CD4-positive, alpha-beta T cell treated with Interleukin-15 for 4 hours (primary cell): ENCODE data around the gene PHLDA2.

Source experiments
- DNase-seq: peaks from one replicate; pipeline ENCODE4 v3.0.0-alpha.2; 2020; ENCODE audit warnings: low spot score

PHLDA2 gene

DNA sequence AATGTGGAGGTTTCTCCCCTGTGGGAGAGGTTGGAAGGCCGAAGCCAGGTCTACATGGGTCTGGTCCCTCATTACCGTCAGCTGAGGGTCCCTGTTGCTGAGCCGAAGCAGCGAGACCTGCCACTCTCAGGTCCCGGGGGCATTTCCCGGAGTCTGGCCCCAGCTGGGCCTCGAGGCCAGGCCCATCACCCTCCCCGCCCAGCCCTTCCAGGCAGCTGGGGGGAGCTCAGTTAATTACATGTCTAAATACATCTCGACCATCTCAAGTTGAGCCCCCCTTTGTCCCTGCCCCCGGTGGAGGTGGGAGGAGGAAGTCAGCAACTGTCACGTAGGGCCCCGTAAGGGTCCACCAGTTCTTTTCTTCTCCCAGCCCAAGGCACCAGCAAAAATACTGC, 47.2 kb downstream of the PHLDA2 start:
- DNase-seq = no peak

DNA sequence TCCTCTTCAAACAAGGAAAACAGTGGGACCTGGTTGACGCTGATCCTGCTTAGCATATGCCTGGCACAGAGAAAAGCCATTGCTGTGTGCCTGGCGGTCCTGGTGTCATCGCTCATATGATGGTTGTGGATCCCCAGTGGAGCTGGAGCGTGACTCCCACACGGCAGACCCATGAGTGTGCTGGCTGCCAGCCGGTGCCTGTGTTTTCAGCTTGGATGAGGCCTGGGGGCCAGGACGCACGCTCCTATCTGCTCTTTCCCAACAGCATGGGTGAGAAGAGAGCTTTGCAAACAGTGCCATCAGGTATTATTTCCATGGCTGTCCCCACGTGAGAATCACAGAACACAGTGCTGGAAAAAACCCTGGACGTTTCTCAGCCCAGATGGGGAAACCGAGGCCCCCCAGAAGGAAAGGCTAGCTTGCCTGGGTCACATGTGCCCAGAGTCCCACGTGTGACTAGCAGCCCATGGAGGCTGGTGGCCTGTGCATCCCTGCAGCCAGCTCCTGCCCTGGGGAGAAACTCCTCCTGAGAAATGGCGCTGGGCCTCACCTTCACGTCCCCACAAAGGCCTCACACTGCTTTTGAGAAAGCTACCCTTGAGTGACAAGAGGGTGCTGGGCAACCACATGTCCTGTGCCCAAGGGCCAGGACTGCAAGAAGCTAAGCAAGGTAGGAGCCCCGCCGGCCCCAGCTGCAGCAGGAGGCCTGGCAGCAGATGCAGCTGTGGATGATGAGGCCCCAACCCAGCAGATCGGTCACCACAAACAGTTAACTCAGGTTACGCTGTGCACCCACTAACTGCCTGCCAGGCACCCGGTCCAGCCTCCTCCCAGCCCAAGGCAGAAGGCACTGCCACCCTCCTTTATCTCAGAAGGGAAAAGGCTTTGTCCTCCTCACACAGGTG, 47.9 kb downstream of the PHLDA2 start:
- DNase-seq = no peak

DNA sequence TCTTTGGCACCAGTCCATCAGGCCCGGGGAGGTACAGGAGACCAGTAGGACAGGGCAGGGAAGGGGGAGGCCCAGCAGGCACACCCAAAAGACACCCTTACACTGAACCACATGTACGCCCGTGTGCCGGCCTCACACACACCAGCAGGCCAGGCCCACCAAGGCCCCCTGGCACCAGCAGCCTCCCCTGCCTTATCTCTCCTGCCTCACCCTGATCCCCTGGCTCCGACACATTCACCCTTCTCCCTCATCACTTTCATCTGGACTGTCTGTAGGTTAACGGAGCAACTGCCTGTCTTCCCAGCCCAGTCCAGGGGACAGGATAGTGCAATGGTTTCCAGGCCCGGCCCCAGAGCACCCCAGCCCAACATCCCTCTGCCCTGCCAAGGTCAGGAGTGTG, 48.6 kb downstream of the PHLDA2 start:
- DNase-seq = no peak

DNA sequence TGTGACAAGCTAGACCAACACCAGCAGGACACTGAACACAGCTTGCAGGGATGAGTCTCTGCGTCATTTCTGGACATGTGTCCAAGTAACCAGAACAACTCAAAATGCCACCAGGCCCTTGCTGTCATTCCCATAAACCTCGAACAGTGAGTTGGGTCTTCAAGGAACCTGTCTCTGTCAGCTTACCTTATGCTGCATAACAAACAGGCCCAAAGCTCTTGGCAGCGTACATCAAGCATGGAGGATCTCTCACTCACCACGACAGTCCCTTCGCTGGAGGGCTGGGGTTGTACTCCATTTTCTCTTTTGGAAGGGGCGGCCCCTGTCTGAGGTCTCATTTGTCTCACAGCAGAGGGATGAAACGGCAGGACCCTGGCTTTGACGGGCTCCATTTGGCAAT, 50.4 kb downstream of the PHLDA2 start:
- DNase-seq = no peak
